AG04450 (cell line): ENCODE measurements around the gene RNH1. TPM values are rescaled to one million over a fixed set of nuclear protein-coding genes. Genes with fewer than 3 reads are reported as not detected.

ENCODE experiments used
- CTCF ChIA-PET: fragments of 300-600, 350-600 bp; formaldehyde crosslinking; extraction: SDS; loops from one replicate; lab custom pipeline; 2022; ENCODE audit warnings: antibody characterized with exemption, inconsistent platforms; lab: Charles Lee
- POLR2A ChIA-PET: fragments of 350-600 bp; formaldehyde crosslinking; extraction: SDS; loops from one replicate; lab custom pipeline; 2021; ENCODE audit warnings: antibody characterized with exemption, inconsistent platforms; lab: Yijun Ruan, JAX
- DNase-seq: peaks from one replicate; pipeline ENCODE4 v3.0.0-alpha.2; 2011; ENCODE audit warnings: low read depth, low spot score
- H3K27ac ChIP-seq: one replicate; pipeline ENCODE4 v1.5.1; 2012; ENCODE audit warnings: low read depth, low read length, control low read depth
- H3K27me3 ChIP-seq: one replicate; pipeline ENCODE4 v1.6.0; 2012; ENCODE audit warnings: low read length; ENCODE audit not compliant: control insufficient read depth, insufficient read depth
- H3K4me3 ChIP-seq: 2 replicates; pipeline ENCODE4 v1.5.1; 2011; ENCODE audit warnings: mild to moderate bottlenecking, low read depth, low read length, control low read depth
- H3K9me3 ChIP-seq: 2 replicates; pipeline ENCODE4 v1.5.1; 2012; ENCODE audit warnings: low read length; ENCODE audit not compliant: control insufficient read depth, insufficient read depth
- polyA plus RNA-seq: library from polyadenylated mRNA; depleted of rRNA; stranded (reverse); fragments of >200 nt; gene quantifications from 2 replicates; pipeline ENCODE4 v1.2.3, GENCODE V29; 2011
- TF ChIP-seq, protein P1 (sequence below): IDR thresholded peaks from 2 replicates; pipeline ENCODE4 v1.5.1; 2011; ENCODE audit warnings: low read depth, low read length, control low read depth, inconsistent platforms

Gene RNH1
- polyA plus RNA-seq, 1 experiment: 98.6 TPM

GRCh38 chr11:468036-468435 lies 39.0 kb downstream of the RNH1 start:
- no peak for DNase-seq
- TF ChIP-seq, protein P1, sequence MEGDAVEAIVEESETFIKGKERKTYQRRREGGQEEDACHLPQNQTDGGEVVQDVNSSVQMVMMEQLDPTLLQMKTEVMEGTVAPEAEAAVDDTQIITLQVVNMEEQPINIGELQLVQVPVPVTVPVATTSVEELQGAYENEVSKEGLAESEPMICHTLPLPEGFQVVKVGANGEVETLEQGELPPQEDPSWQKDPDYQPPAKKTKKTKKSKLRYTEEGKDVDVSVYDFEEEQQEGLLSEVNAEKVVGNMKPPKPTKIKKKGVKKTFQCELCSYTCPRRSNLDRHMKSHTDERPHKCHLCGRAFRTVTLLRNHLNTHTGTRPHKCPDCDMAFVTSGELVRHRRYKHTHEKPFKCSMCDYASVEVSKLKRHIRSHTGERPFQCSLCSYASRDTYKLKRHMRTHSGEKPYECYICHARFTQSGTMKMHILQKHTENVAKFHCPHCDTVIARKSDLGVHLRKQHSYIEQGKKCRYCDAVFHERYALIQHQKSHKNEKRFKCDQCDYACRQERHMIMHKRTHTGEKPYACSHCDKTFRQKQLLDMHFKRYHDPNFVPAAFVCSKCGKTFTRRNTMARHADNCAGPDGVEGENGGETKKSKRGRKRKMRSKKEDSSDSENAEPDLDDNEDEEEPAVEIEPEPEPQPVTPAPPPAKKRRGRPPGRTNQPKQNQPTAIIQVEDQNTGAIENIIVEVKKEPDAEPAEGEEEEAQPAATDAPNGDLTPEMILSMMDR: no peak

GRCh38 chr11:465896-466530 lies 41.0 kb downstream of the RNH1 start:
- no peak for DNase-seq
- H3K9me3 ChIP-seq: peaks cover 3% of the 10 kb centered on the region; the same call in 1 of the 2 replicates
- H3K27me3 ChIP-seq: no peaks in the 10 kb centered on the region
- POLR2A ChIA-PET: no interaction called here
- TF ChIP-seq, protein P1: no peak
- no peak overlapping the region for H3K4me3 ChIP-seq
- no peak overlapping the region for H3K27ac ChIP-seq
- CTCF ChIA-PET: interaction anchor here (1.3 kb wide), 1 partner anchor 18 kb away, joined by 4 read pairs; no protein-coding TSS in a partner anchor

More at GRCh38 chr11:468036-468435, 39.0 kb downstream of the RNH1 start:
- CTCF ChIA-PET: no interaction called here
- POLR2A ChIA-PET: no interaction called here
- H3K9me3 ChIP-seq: peaks cover 3% of the 10 kb centered on the region; the same call in 1 of the 2 replicates
- no peaks in the 10 kb centered on the region for H3K27me3 ChIP-seq
- H3K4me3 ChIP-seq: no peak overlapping the region
- peak overlapping the region; percentile 11 for H3K27ac ChIP-seq

DNA sequence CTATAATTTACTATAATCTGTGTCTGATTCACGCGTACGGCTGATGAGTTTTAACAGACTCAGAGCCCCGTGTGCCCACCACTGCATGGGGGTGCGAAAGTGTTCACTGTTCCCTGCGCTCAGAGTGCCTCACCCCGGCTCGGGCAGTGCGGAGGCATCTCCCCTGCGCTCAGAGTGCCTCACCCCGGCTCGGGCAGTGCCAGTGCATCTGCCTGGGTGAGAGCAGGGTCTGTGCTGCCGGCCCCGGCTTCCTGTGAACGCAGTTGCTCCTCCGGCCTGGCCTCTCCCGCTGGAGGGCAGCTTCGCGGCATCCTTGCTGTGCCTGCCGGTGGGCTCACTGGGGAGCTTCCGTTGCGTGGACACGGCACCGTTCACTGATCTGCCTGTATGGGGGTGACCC lies 42.7 kb downstream of the RNH1 start:
- Histone ChIP-seq H3K27ac (no peak overlapping the region), H3K27me3 (no peaks in the 10 kb centered on the region), H3K4me3 (no peak overlapping the region), H3K9me3 (no peaks in the 10 kb centered on the region; the same call in 1 of the 2 replicates)
- DNase-seq: no peak
- TF ChIP-seq, protein P1: no peak
- ChIA-PET POLR2A (no interaction called here), CTCF (interaction anchor here (0.6 to 1.3 kb wide), 3 partner anchors 17 to 333 kb away, joined by 3 to 4 read pairs (median 3); no protein-coding TSS in a partner anchor)

GRCh38 chr11:462107-462890 lies 44.7 kb downstream of the RNH1 start:
- TF ChIP-seq, protein P1: no peak
- H3K9me3 ChIP-seq: no peaks in the 10 kb centered on the region; the same call in 1 of the 2 replicates
- DNase-seq: no peak
- ChIA-PET CTCF (no interaction called here), POLR2A (no interaction called here)
- no peak overlapping the region for H3K4me3 ChIP-seq
- H3K27me3 ChIP-seq: no peaks in the 10 kb centered on the region
- no peak overlapping the region for H3K27ac ChIP-seq

- no peak overlapping the region for H3K27ac ChIP-seq
- H3K9me3 ChIP-seq: no peaks in the 10 kb centered on the region; the same call in 1 of the 2 replicates
- H3K27me3 ChIP-seq: no peaks in the 10 kb centered on the region
- no peak overlapping the region for H3K4me3 ChIP-seq
- CTCF ChIA-PET: no interaction called here
- DNase-seq: no peak
- TF ChIP-seq, protein P1: no peak
- POLR2A ChIA-PET: no interaction called here
Observed at GRCh38 chr11:461626-462025, 45.4 kb downstream of the RNH1 start.
